ENCODE measurements around the gene PTPRD.
"Not testable (repeated sequence)": the region's sequence is repeated elsewhere in the genome, so short reads cannot be mapped to it uniquely, and the experiment has no call there.

PTPRD gene

GRCh38 chr9:9097254-9097653 lies 1515.5 kb downstream of the PTPRD start:
- DNase-seq, result not testable (repeated sequence)

- DNase-seq, result no peak
Measured at GRCh38 chr9:9091387-9091786, 1521.4 kb downstream of the PTPRD start.

GRCh38 chr9:9079473-9079872 lies 1533.3 kb downstream of the PTPRD start:
- no peak for DNase-seq

GRCh38 chr9:9078301-9078700 lies 1534.5 kb downstream of the PTPRD start:
- no peak for DNase-seq

GRCh38 chr9:9061627-9062026 lies 1551.2 kb downstream of the PTPRD start:
- DNase-seq, result no peak

GRCh38 chr9:9054354-9054992 lies 1558.3 kb downstream of the PTPRD start:
- no peak for DNase-seq

- DNase-seq, result no peak
Measured at GRCh38 chr9:9045572-9045971, 1567.2 kb downstream of the PTPRD start.

GRCh38 chr9:9045072-9045471 lies 1567.7 kb downstream of the PTPRD start:
- DNase-seq, result no peak

- not testable (repeated sequence) for DNase-seq
Measured at GRCh38 chr9:9043788-9044187, 1569.0 kb downstream of the PTPRD start.

- no peak for DNase-seq
Measured at GRCh38 chr9:9041756-9042155, 1571.0 kb downstream of the PTPRD start.

- no peak for DNase-seq
Measured at GRCh38 chr9:9033022-9033421, 1579.8 kb downstream of the PTPRD start.

- no peak for DNase-seq
Measured at GRCh38 chr9:9016597-9016996, 1596.2 kb downstream of the PTPRD start.

- DNase-seq, result no peak
Measured at GRCh38 chr9:9004810-9005209, 1608.0 kb downstream of the PTPRD start.

- DNase-seq, result no peak
Measured at GRCh38 chr9:9002826-9003583, 1609.8 kb downstream of the PTPRD start.

GRCh38 chr9:8980496-8981013 lies 1632.2 kb downstream of the PTPRD start:
- no peak for DNase-seq

GRCh38 chr9:8978334-8978733 lies 1634.5 kb downstream of the PTPRD start:
- DNase-seq, result no peak

- not testable (repeated sequence) for DNase-seq
Measured at GRCh38 chr9:8968350-8968749, 1644.5 kb downstream of the PTPRD start.

- no peak for DNase-seq
Measured at GRCh38 chr9:8963885-8964284, 1648.9 kb downstream of the PTPRD start.

- no peak for DNase-seq
Measured at GRCh38 chr9:8962084-8962483, 1650.7 kb downstream of the PTPRD start.

- DNase-seq, result no peak
Measured at GRCh38 chr9:8961186-8961851, 1651.5 kb downstream of the PTPRD start.

- no peak for DNase-seq
Measured at GRCh38 chr9:8960254-8960653, 1652.5 kb downstream of the PTPRD start.

GRCh38 chr9:8958358-8958757 lies 1654.4 kb downstream of the PTPRD start:
- DNase-seq, result no peak

GRCh38 chr9:8955315-8955714 lies 1657.5 kb downstream of the PTPRD start:
- no peak for DNase-seq

- DNase-seq, result no peak
Measured at GRCh38 chr9:8946461-8946860, 1666.3 kb downstream of the PTPRD start.
